Ishikawa (cell line): ENCODE measurements around the gene WNT4.

Source experiments
- CEBPB ChIP-seq: IDR thresholded peaks from 2 replicates; pipeline ENCODE4 v1.6.1; 2012
- CREB1 ChIP-seq: IDR thresholded peaks from 2 replicates; pipeline ENCODE4 v1.6.1; 2012; ENCODE audit warnings: low read depth
- EP300 ChIP-seq: IDR thresholded peaks from 2 replicates; pipeline ENCODE4 v1.6.1; 2012; ENCODE audit warnings: borderline replicate concordance
- FOXM1 ChIP-seq: IDR thresholded peaks from 2 replicates; pipeline ENCODE4 v1.6.1; 2012; ENCODE audit warnings: low read depth, borderline replicate concordance
- TCF12 ChIP-seq: IDR thresholded peaks from 2 replicates; pipeline ENCODE4 v1.6.1; 2012; ENCODE audit warnings: low read depth
- ZBTB7A ChIP-seq: IDR thresholded peaks from 2 replicates; pipeline ENCODE4 v1.6.1; 2012; ENCODE audit warnings: low read depth
- TF ChIP-seq, protein P1 (sequence below): IDR thresholded peaks from 2 replicates; pipeline ENCODE4 v1.6.1; 2012
- TF ChIP-seq, protein P2 (sequence below): IDR thresholded peaks from 2 replicates; pipeline ENCODE4 v1.6.1; 2012

DNA sequence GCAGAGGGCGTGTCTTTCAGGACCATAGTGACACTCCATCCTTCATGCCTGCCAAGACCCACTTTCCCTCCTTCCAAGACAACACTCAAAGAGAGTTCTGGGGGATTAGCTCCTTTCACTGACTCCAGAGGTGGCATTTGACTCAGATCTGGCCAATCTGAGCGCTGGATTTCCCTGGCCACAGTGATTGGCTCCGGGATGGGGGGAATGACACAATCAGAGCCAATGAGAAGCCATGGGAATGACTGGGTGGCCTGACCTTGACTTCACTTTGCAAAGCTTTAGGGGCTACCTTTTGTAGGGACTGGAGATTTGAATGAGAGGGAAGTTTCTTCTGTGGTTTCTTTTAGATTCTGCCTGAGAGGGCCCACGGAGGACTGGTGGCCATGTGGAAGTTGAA, 26.9 kb upstream of the WNT4 start:
- TF ChIP-seq, protein P1, sequence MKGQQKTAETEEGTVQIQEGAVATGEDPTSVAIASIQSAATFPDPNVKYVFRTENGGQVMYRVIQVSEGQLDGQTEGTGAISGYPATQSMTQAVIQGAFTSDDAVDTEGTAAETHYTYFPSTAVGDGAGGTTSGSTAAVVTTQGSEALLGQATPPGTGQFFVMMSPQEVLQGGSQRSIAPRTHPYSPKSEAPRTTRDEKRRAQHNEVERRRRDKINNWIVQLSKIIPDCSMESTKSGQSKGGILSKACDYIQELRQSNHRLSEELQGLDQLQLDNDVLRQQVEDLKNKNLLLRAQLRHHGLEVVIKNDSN = no peak
- no peak for TF ChIP-seq TCF12
- no peak for TF ChIP-seq ZBTB7A
- no peak for TF ChIP-seq EP300
- no peak for TF ChIP-seq FOXM1
- TF ChIP-seq CEBPB = no peak
- TF ChIP-seq, protein P2, sequence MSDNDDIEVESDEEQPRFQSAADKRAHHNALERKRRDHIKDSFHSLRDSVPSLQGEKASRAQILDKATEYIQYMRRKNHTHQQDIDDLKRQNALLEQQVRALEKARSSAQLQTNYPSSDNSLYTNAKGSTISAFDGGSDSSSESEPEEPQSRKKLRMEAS = no peak
- TF ChIP-seq CREB1 = no peak
